PFSK-1 (cell line): ENCODE data around the gene ATP6V1G3.

Source experiments
- FOXP2 ChIP-seq: optimal IDR thresholded peaks from 2 replicates; pipeline ENCODE3; 2011; ENCODE audit warnings: borderline replicate concordance, control low read depth, inconsistent platforms; ENCODE audit not compliant: insufficient read depth; ENCODE audit errors: extremely low read length, extremely low read depth
- POLR2AphosphoS5 ChIP-seq: IDR thresholded peaks from 2 replicates; pipeline ENCODE4 v1.6.1; 2012; ENCODE audit warnings: low read depth, mild to moderate bottlenecking, control low read depth, low read length, moderate library complexity
- SIN3A ChIP-seq: IDR thresholded peaks from 2 replicates; pipeline ENCODE4 v1.6.1; 2012; ENCODE audit warnings: mild to moderate bottlenecking, low read length, moderate library complexity, borderline replicate concordance; ENCODE audit not compliant: insufficient read depth
- TF ChIP-seq, protein P1 (sequence below), 2 experiments: IDR thresholded peaks; 2 replicates each; pipeline versions ENCODE4 v1.6.1 to v1.8.0; 2011 to 2012; ENCODE audit warnings: low read depth in 2 of 2, low read length in 2 of 2, control low read depth in 1 of 2, inconsistent platforms in 1 of 2, mild to moderate bottlenecking in 1 of 2, moderate library complexity in 1 of 2; ENCODE audit not compliant: insufficient read depth in 1 of 2

- TF ChIP-seq POLR2AphosphoS5 (no peak), SIN3A (no peak), FOXP2 (no peak)
- TF ChIP-seq, protein P1, sequence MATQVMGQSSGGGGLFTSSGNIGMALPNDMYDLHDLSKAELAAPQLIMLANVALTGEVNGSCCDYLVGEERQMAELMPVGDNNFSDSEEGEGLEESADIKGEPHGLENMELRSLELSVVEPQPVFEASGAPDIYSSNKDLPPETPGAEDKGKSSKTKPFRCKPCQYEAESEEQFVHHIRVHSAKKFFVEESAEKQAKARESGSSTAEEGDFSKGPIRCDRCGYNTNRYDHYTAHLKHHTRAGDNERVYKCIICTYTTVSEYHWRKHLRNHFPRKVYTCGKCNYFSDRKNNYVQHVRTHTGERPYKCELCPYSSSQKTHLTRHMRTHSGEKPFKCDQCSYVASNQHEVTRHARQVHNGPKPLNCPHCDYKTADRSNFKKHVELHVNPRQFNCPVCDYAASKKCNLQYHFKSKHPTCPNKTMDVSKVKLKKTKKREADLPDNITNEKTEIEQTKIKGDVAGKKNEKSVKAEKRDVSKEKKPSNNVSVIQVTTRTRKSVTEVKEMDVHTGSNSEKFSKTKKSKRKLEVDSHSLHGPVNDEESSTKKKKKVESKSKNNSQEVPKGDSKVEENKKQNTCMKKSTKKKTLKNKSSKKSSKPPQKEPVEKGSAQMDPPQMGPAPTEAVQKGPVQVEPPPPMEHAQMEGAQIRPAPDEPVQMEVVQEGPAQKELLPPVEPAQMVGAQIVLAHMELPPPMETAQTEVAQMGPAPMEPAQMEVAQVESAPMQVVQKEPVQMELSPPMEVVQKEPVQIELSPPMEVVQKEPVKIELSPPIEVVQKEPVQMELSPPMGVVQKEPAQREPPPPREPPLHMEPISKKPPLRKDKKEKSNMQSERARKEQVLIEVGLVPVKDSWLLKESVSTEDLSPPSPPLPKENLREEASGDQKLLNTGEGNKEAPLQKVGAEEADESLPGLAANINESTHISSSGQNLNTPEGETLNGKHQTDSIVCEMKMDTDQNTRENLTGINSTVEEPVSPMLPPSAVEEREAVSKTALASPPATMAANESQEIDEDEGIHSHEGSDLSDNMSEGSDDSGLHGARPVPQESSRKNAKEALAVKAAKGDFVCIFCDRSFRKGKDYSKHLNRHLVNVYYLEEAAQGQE (IDR thresholded peaks at IDR 0.05; ENCODE audit: insufficient read depth in 1 of 2, low read depth in 2 of 2, low read length in 2 of 2), result no peak
Measured at GRCh38 chr1:198519639-198520501, 20.6 kb downstream of the ATP6V1G3 start.
